AG04449 (cell line): ENCODE results near the gene KXD1.
A peak's percentile ranks its signal among the peaks of the same experiment; 100 is the strongest.

Experiments
- CTCF ChIA-PET: fragments of 350-600 bp; formaldehyde crosslinking; extraction: SDS; loops from one replicate; lab custom pipeline; 2021; ENCODE audit warnings: antibody characterized with exemption; lab: Yijun Ruan, JAX
- POLR2A ChIA-PET: fragments of 400-600, 350-600 bp; formaldehyde crosslinking; extraction: SDS; loops from one replicate; lab custom pipeline; 2020; ENCODE audit warnings: antibody characterized with exemption, inconsistent platforms; lab: Yijun Ruan, JAX
- DNase-seq: peaks from one replicate; pipeline ENCODE4 v3.0.0-alpha.2; 2010; ENCODE audit warnings: low read depth, low spot score
- H3K4me3 ChIP-seq: 2 replicates; pipeline ENCODE4 v1.5.1; 2011; ENCODE audit warnings: low read depth, mild to moderate bottlenecking, control low read depth, low read length
- CTCF ChIP-seq: IDR thresholded peaks from one replicate; pipeline ENCODE4 v1.5.1; 2011; ENCODE audit warnings: mild to moderate bottlenecking, moderate library complexity, low read length, control low read depth, inconsistent platforms; ENCODE audit not compliant: insufficient read depth; ENCODE audit errors: missing control alignments

Gene KXD1

GRCh38 chr19:18515959-18516358 is 41.7 kb upstream of the KXD1 start:
- H3K4me3 ChIP-seq = no peak overlapping the region
- ChIA-PET POLR2A (no interaction called here), CTCF (interaction anchor here (1.5 kb wide), 1 partner anchor 46 kb away, joined by 3 read pairs; no protein-coding TSS in a partner anchor)
- TF ChIP-seq CTCF = no peak
- no peak for DNase-seq

GRCh38 chr19:18517606-18518005 is 40.1 kb upstream of the KXD1 start:
- DNase-seq = no peak
- TF ChIP-seq CTCF = no peak
- ChIA-PET POLR2A (no interaction called here), CTCF (interaction anchor here (0.7 to 1.6 kb wide), 4 partner anchors 11 to 67 kb away, joined by 3 to 4 read pairs (median 3); no protein-coding TSS in a partner anchor)
- H3K4me3 ChIP-seq = no peak overlapping the region

- POLR2A ChIA-PET = interaction anchor here (0.6 kb wide), 1 partner anchor 301 kb away, joined by 3 read pairs; no protein-coding TSS in a partner anchor
- no peak overlapping the region for H3K4me3 ChIP-seq
- no peak for DNase-seq
- TF ChIP-seq CTCF = no peak
- CTCF ChIA-PET = interaction anchor here (1.0 to 4.9 kb wide), 5 partner anchors 12 to 55 kb away, joined by 3 to 42 read pairs (median 4); no protein-coding TSS in a partner anchor
Observed at GRCh38 chr19:18518639-18519038, 39.0 kb upstream of the KXD1 start.

- ChIA-PET POLR2A (interaction anchor here (0.6 to 1.2 kb wide), 7 partner anchors 17 to 391 kb away, joined by 3 to 4 read pairs (median 3); partner anchors contain the start of gene UBA52), CTCF (interaction anchor here (0.6 to 4.9 kb wide), 20 partner anchors 10 to 467 kb away, joined by 3 to 42 read pairs (median 4); partner anchors contain the start of gene REX1BD)
- peak overlapping the region; percentile 97 for H3K4me3 ChIP-seq
- peak; percentile 33 for DNase-seq
- peak; percentile 68 for TF ChIP-seq CTCF
Observed at GRCh38 chr19:18519962-18520847, 37.5 kb upstream of the KXD1 start.

- H3K4me3 ChIP-seq = peak overlapping the region; percentile 97
- DNase-seq = no peak
- ChIA-PET CTCF (interaction anchor here (0.6 to 4.9 kb wide), 13 partner anchors 9 to 445 kb away, joined by 3 to 42 read pairs (median 5); no protein-coding TSS in a partner anchor), POLR2A (interaction anchor here (0.7 to 1.8 kb wide), 6 partner anchors 18 to 240 kb away, joined by 3 to 8 read pairs (median 3); partner anchors contain the start of gene GDF15)
- peak; percentile 20 for TF ChIP-seq CTCF
Observed at GRCh38 chr19:18520848-18521691, 36.6 kb upstream of the KXD1 start.
